SU-DHL-6 (cell line): Measurements from ENCODE around the gene GIMAP5.

Experiments
- CTCF ChIP-seq: fragments of 200-600 bp; sonication (generic); IDR thresholded peaks from one replicate; pipeline ENCODE4 v1.5.1; 2017; ENCODE audit warnings: antibody characterized with exemption, mild to moderate bottlenecking, low read length, moderate library complexity; ENCODE audit not compliant: insufficient read depth, poor library complexity, severe bottlenecking
- EZH2phosphoT487 ChIP-seq: fragments of 200-600 bp; sonication (generic), shearing (Covaris generic); conservative IDR thresholded peaks from 2 replicates; pipeline ENCODE4 v1.6.1; 2018; ENCODE audit warnings: mild to moderate bottlenecking, antibody characterized with exemption, low read length, moderate library complexity, mixed read lengths

- no peak for TF ChIP-seq CTCF
- TF ChIP-seq EZH2phosphoT487, result no peak
Measured at GRCh38 chr7:150766334-150766709, 29.1 kb downstream of the GIMAP5 start.
